HCT116 (cell line): ENCODE measurements around the gene TMEM61. TPM values are rescaled to one million over a fixed set of nuclear protein-coding genes. Genes with fewer than 3 reads are reported as not detected.

ENCODE experiments used
- ATAC-seq: fragments of 200-7000 bp; cut with Tn5 transposase; 2 replicates; pipeline ENCODE4 v1.9.1; 2020; ENCODE audit warnings: mild to moderate bottlenecking, moderate library complexity
- BruUV-seq: library from RNA; stranded (reverse); fragments of 400-500 nt; replicated peaks from 2 replicates; lab custom pipeline; 2021; lab: Mats Ljungman, UMichigan
- CTCF ChIA-PET: fragments of 300-600 bp; sonication (Branson Sonifier 250); formaldehyde crosslinking; loops from one replicate; lab custom pipeline; 2021; ENCODE audit warnings: antibody characterized with exemption; lab: Charles Lee
- POLR2A ChIA-PET: fragments of 300-600, 350-600 bp; sonication (Branson Sonifier 250); formaldehyde crosslinking; loops from one replicate; lab custom pipeline; 2021; ENCODE audit warnings: antibody characterized with exemption; lab: Charles Lee
- RAD21 ChIA-PET, 2 experiments: fragments of 300-600 bp; sonication (Branson Sonifier 250); formaldehyde crosslinking; loops; one replicate each; lab custom pipeline; 2023; ENCODE audit warnings: low total read pairs in 2 of 2; ENCODE audit not compliant: uncharacterized antibody in 2 of 2, unreplicated experiment in 2 of 2, low non-redundant PET in 1 of 2; lab: Charles Lee
- DNase-seq: peaks from one replicate; pipeline ENCODE4 v3.0.0-alpha.2; 2010; ENCODE audit warnings: low read depth, low spot score
- H2AFZ ChIP-seq: fragments of 200-600 bp; shearing (Covaris generic), sonication (generic); 2 replicates; pipeline ENCODE4 v1.6.1; 2017; ENCODE audit warnings: low read depth, mixed run types, mixed read lengths, antibody characterized with exemption, low read length; ENCODE audit not compliant: poor library complexity, severe bottlenecking
- H3K27ac ChIP-seq: 2 replicates; pipeline ENCODE4 v1.5.1; 2012; ENCODE audit warnings: low read depth, low read length
- H3K27me3 ChIP-seq: fragments of 200-600 bp; sonication (generic); 2 replicates; pipeline ENCODE4 v1.6.1; 2016; ENCODE audit warnings: mixed run types, low read length, mixed read lengths; ENCODE audit not compliant: insufficient read depth
- H3K36me3 ChIP-seq, 2 experiments: fragments of 200-500 bp in 1 of 2; fragments of 200-600 bp in 1 of 2; sonication (Bioruptor generic) in 1 of 2; sonication (generic) in 1 of 2; 2 replicates each; pipeline versions ENCODE4 v1.5.1 to v1.6.1; 2014 to 2016; ENCODE audit warnings: low read length in 2 of 2, inconsistent platforms in 1 of 2, mixed read lengths in 1 of 2, mixed run types in 1 of 2; ENCODE audit not compliant: insufficient read depth in 2 of 2, control insufficient read depth in 1 of 2
- H3K4me1 ChIP-seq, 2 experiments: fragments of 200-600 bp in 1 of 2; sonication (generic) in 1 of 2; 2 replicates each; pipeline versions ENCODE4 v1.5.1 to v1.6.1; 2012 to 2017; ENCODE audit warnings: low read length in 2 of 2, inconsistent platforms in 1 of 2, mild to moderate bottlenecking in 1 of 2, mixed read lengths in 1 of 2, mixed run types in 1 of 2, moderate library complexity in 1 of 2; ENCODE audit not compliant: insufficient read depth in 2 of 2, control insufficient read depth in 1 of 2
- H3K4me2 ChIP-seq: fragments of 200-600 bp; sonication (generic); 2 replicates; pipeline ENCODE4 v1.6.1; 2017; ENCODE audit warnings: mixed run types, low read length, mixed read lengths
- H3K4me3 ChIP-seq, 2 experiments: fragments of 200-600 bp in 1 of 2; sonication (generic) in 1 of 2; replicated peaks in 1 of 2; 2 replicates each; pipeline ENCODE4 v1.5.1; 2011 to 2016; ENCODE audit warnings: low read length in 2 of 2, control low read depth in 1 of 2, low read depth in 1 of 2, mild to moderate bottlenecking in 1 of 2, mixed read lengths in 1 of 2, mixed run types in 1 of 2
- H3K79me2 ChIP-seq: fragments of 200-600 bp; sonication (generic); 2 replicates; pipeline ENCODE4 v1.6.1; 2017; ENCODE audit warnings: mild to moderate bottlenecking, mixed run types, low read length, moderate library complexity, mixed read lengths; ENCODE audit not compliant: insufficient read depth
- H3K9ac ChIP-seq: fragments of 200-600 bp; sonication (generic); 2 replicates; pipeline ENCODE4 v1.6.1; 2016; ENCODE audit warnings: low read length, mixed read lengths
- H3K9me2 ChIP-seq: fragments of 200-600 bp; sonication (generic), shearing (Covaris generic); 2 replicates; pipeline ENCODE4 v1.6.1; 2017; ENCODE audit warnings: mixed run types, mild to moderate bottlenecking, moderate library complexity; ENCODE audit not compliant: insufficient read depth
- H3K9me3 ChIP-seq, 2 experiments: fragments of 200-500 bp in 1 of 2; fragments of 200-600 bp in 1 of 2; sonication (Bioruptor generic) in 1 of 2; sonication (generic) in 1 of 2; 2 replicates each; pipeline ENCODE4 v1.6.1; 2014 to 2017; ENCODE audit warnings: low read length in 2 of 2, mixed read lengths in 2 of 2, inconsistent platforms in 1 of 2, low read depth in 1 of 2, mild to moderate bottlenecking in 1 of 2, mixed run types in 1 of 2, moderate library complexity in 1 of 2; ENCODE audit not compliant: control insufficient read depth in 1 of 2, insufficient read depth in 1 of 2
- H4K20me1 ChIP-seq: fragments of 200-600 bp; sonication (generic), shearing (Covaris generic); 2 replicates; pipeline ENCODE4 v1.6.1; 2017; ENCODE audit warnings: mixed run types, mild to moderate bottlenecking, moderate library complexity; ENCODE audit not compliant: insufficient read depth
- ATF3 ChIP-seq: IDR thresholded peaks from 2 replicates; pipeline ENCODE4 v1.6.1; 2012
- CBX3 ChIP-seq: IDR thresholded peaks from 2 replicates; pipeline ENCODE4 v1.6.1; 2012; ENCODE audit warnings: low read depth
- CEBPB ChIP-seq: IDR thresholded peaks from 2 replicates; pipeline ENCODE4 v1.6.1; 2012; ENCODE audit warnings: low read depth
- CTCF ChIP-seq, 3 experiments: fragments of 200-600 bp in 1 of 3; sonication (generic) in 1 of 3; IDR thresholded peaks in 2 of 3; conservative IDR thresholded peaks in 1 of 3; 2 replicates each; pipeline ENCODE4 v1.5.1; 2012 to 2017; ENCODE audit warnings: low read depth in 2 of 3, low read length in 2 of 3, antibody characterized with exemption in 1 of 3, borderline replicate concordance in 1 of 3, control low read depth in 1 of 3, mild to moderate bottlenecking in 1 of 3, mixed read lengths in 1 of 3, mixed run types in 1 of 3, moderate library complexity in 1 of 3; ENCODE audit not compliant: insufficient read depth in 1 of 3
- EGR1 ChIP-seq: IDR thresholded peaks from 2 replicates; pipeline ENCODE4 v1.6.1; 2012; ENCODE audit warnings: low read depth
- EZH2 ChIP-seq: fragments of 200-600 bp; sonication (generic); IDR thresholded peaks from 2 replicates; pipeline ENCODE4 v1.6.1; 2017; ENCODE audit warnings: antibody characterized with exemption, mixed run types
- EZH2phosphoT487 ChIP-seq: fragments of 200-600 bp; IDR thresholded peaks from 2 replicates; pipeline ENCODE4 v1.6.1; 2018; ENCODE audit warnings: antibody characterized with exemption, borderline replicate concordance
- JUND ChIP-seq: IDR thresholded peaks from 2 replicates; pipeline ENCODE4 v1.6.1; 2012
- RAD21 ChIP-seq: IDR thresholded peaks from 2 replicates; pipeline ENCODE4 v1.6.1; 2012; ENCODE audit warnings: low read depth, mild to moderate bottlenecking
- SIN3A ChIP-seq: IDR thresholded peaks from 2 replicates; pipeline ENCODE4 v1.6.1; 2012; ENCODE audit warnings: low read depth
- SP1 ChIP-seq: IDR thresholded peaks from 2 replicates; pipeline ENCODE4 v1.6.1; 2012; ENCODE audit warnings: low read depth
- SRF ChIP-seq: IDR thresholded peaks from 2 replicates; pipeline ENCODE4 v1.6.1; 2012; ENCODE audit warnings: low read depth
- intact Hi-C: fragments of 100-400 bp; cut with micrococcal nuclease; formaldehyde crosslinking; loops from 2 replicates; pipeline ENCODE4 v1.10.0; 2022
- total RNA-seq: library from RNA; stranded (reverse); gene quantifications from one replicate; pipeline ENCODE4 v1.2.1, GENCODE V29; 2021; ENCODE audit not compliant: unreplicated experiment
- TF ChIP-seq, protein P1 (sequence below): IDR thresholded peaks from 2 replicates; pipeline ENCODE4 v1.6.1; 2011; ENCODE audit warnings: mild to moderate bottlenecking, low read length, moderate library complexity; ENCODE audit not compliant: insufficient replicate concordance; ENCODE audit errors: extremely low read depth

The TMEM61 gene
- total RNA-seq, 1 experiment from 2014 or later, result 4.4 TPM

GRCh38 chr1:54949053-54949452 is 31.4 kb upstream of the TMEM61 start (continued):
- TF ChIP-seq ATF3 (no peak), CBX3 (no peak), CEBPB (no peak), EZH2 (no peak), SIN3A (no peak), RAD21 (no peak)

- intact Hi-C loops, result loop anchor here (1.0 kb wide), 2 partner anchors 46 to 72 kb away; no protein-coding TSS in a partner anchor
- CTCF ChIA-PET, result interaction anchor here (0.8 to 4.4 kb wide), 10 partner anchors 9 to 85 kb away, joined by 3 to 85 read pairs (median 8); partner anchors contain the start of gene BSND
- ATAC-seq (peak; percentile 13), DNase-seq (no peak)
- Histone ChIP-seq H3K36me3 (no peaks in the 10 kb centered on the region), H3K9ac (peak overlapping the region; percentile 30; the same call in 1 of the 2 replicates), H3K4me3 (no peak overlapping the region), H3K4me1 (peaks cover 3 to 30% of the 10 kb centered on the region in 2 experiments), H3K9me2 (no peaks in the 10 kb centered on the region), H4K20me1 (no peaks in the 10 kb centered on the region), H3K79me2 (no peaks in the 10 kb centered on the region), H3K9me3 (no peaks in the 10 kb centered on the region), H3K4me2 (peak overlapping the region; percentile 59; the same call in 1 of the 2 replicates), H2AFZ (peak overlapping the region; percentile 89), H3K27ac (no peak overlapping the region; the same call in 1 of the 2 replicates), H3K27me3 (no peaks in the 10 kb centered on the region)
- RAD21 ChIA-PET, result interaction anchor here (0.6 to 3.0 kb wide), 9 partner anchors 21 to 91 kb away, joined by 3 to 25 read pairs (median 6); no protein-coding TSS in a partner anchor
- TF ChIP-seq, protein P1, sequence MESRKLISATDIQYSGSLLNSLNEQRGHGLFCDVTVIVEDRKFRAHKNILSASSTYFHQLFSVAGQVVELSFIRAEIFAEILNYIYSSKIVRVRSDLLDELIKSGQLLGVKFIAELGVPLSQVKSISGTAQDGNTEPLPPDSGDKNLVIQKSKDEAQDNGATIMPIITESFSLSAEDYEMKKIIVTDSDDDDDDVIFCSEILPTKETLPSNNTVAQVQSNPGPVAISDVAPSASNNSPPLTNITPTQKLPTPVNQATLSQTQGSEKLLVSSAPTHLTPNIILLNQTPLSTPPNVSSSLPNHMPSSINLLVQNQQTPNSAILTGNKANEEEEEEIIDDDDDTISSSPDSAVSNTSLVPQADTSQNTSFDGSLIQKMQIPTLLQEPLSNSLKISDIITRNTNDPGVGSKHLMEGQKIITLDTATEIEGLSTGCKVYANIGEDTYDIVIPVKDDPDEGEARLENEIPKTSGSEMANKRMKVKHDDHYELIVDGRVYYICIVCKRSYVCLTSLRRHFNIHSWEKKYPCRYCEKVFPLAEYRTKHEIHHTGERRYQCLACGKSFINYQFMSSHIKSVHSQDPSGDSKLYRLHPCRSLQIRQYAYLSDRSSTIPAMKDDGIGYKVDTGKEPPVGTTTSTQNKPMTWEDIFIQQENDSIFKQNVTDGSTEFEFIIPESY, result no peak
- TF ChIP-seq SIN3A (no peak), JUND (no peak), SP1 (no peak), EZH2phosphoT487 (no peak), CTCF (IDR thresholded peaks at IDR 0.05 in 2 of 3, conservative IDR thresholded peaks at IDR 0.05 in 1 of 3; ENCODE audit: borderline replicate concordance in 1 of 3, insufficient read depth in 1 of 3, low read depth in 2 of 3, low read length in 2 of 3) (no peak), ATF3 (no peak), EGR1 (no peak), CBX3 (no peak), SRF (no peak)
- BruUV-seq, result no TSS peak
- POLR2A ChIA-PET, result interaction anchor here (1.0 to 1.1 kb wide), 2 partner anchors 30 to 72 kb away, joined by 3 to 4 read pairs; partner anchors contain the start of gene TMEM61
Measured at GRCh38 chr1:54950006-54950368, 30.4 kb upstream of the TMEM61 start.
